ENCODE results near the gene MYH1. TPM values are rescaled to one million over a fixed set of nuclear protein-coding genes. Genes with fewer than 3 reads are reported as not detected.

The MYH1 gene
- total and polyA plus RNA-seq, 10 of the 15 experiments (the other 5 are each of a cell fraction or from before 2014, with no cell fraction given) = 0.01 TPM; not detected in 9

GRCh38 chr17:10550014-10550413 is 31.7 kb upstream of the MYH1 start (continued):
- TF ChIP-seq SUZ12 (IDR thresholded peaks at IDR 0.05; ENCODE audit: unreplicated experiment) (no peak), NFIC (IDR thresholded peaks at IDR 0.05; ENCODE audit: low read depth, low read length) (no peak), DPF2 (IDR thresholded peaks at IDR 0.05) (no peak), RCOR1 (conservative IDR thresholded peaks at IDR 0.05; ENCODE audit: low read depth, low read length) (no peak)
- TF ChIP-seq, protein P1, sequence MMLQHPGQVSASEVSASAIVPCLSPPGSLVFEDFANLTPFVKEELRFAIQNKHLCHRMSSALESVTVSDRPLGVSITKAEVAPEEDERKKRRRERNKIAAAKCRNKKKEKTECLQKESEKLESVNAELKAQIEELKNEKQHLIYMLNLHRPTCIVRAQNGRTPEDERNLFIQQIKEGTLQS (IDR thresholded peaks at IDR 0.05; ENCODE audit: borderline replicate concordance, extremely low read depth, low read depth, low read length) = no peak

DNA sequence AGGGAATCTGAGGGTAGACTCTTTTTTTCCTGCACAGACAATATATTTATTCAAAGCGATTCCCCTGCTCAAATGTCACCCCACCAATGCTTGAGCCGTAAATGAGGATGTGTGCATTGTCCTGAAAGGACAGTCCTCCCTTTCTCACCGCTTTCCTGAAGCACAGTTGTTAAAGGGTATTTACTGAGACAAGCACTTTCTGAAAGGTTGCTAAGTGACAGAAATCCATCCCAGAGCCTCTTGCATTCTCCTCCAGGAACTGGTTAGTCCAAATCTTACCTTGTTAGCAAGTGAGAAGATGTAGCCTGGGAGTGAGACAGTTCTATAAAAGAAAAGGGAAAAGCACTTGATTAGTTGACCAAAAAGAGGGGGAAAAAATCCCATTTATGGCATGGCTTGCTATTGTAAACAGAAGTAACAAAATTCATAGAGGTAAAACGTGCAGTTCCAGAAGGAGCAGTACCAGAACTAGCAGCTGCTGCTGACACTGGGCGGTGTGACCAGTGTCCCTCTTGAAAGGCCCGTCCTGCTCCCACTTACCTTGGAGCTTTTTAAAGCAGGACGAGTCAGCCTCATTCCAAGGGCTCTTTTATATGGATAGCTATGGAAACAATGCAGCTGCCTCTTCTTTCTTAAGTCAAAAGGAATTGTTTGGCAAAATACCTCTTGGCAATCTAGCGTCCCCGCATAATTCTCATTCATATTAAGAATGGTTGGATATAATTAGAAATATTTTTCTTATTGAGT is 30.9 kb upstream of the MYH1 start, which contains the start of gene MYH2:
Gene MYH2 (minus strand): TSS at position 563 of the 747 bp plus-strand sequence. CDS start 1,738 bp downstream, outside the sequence.
- Histone ChIP-seq H3K9ac (ENCODE audit: control insufficient read depth, insufficient read depth, low read length) (no peak within 1 kb of the TSS), H3K4me2 (ENCODE audit: control insufficient read depth, insufficient read depth) (no peak within 1 kb of the TSS), H3K27me3 (replicated peaks in 1 of 2; ENCODE audit: control insufficient read depth in 2 of 2, insufficient read depth in 2 of 2, low read length in 1 of 2) (no peaks in the 10 kb centered on the region), H3K4me3 (no peak within 1 kb of the TSS), H3K79me2 (ENCODE audit: control insufficient read depth, insufficient read depth, low read length) (no peaks in the 10 kb centered on the region), H4K20me1 (ENCODE audit: control insufficient read depth, insufficient read depth) (no peaks in the 10 kb centered on the region), H2AFZ (ENCODE audit: control insufficient read depth, low read depth, low read length) (no peak within 1 kb of the TSS), H3K36me3 (ENCODE audit: control insufficient read depth in 2 of 2, insufficient read depth in 2 of 2, low read length in 1 of 2) (no peaks in the 10 kb centered on the region), H3K27ac (ENCODE audit: control insufficient read depth, insufficient read depth) (no peak within 1 kb of the TSS), H3K9me3 (replicated peaks; ENCODE audit: control insufficient read depth, insufficient read depth, low read length) (no peaks in the 10 kb centered on the region), H3K4me1 (ENCODE audit: control insufficient read depth, insufficient read depth, low read length) (no peaks in the 10 kb centered on the region)
- POLR2A ChIA-PET = no interaction called here
- WGBS (ENCODE audit: insufficient coverage, insufficient replicate concordance, low lambda C conversion rate, missing lambda C conversion rate) = 54% methylated on average over 9 of the region's 9 CpGs
- no peak for ATAC-seq
- no peak for FAIRE-seq
- RAD21 ChIA-PET (ENCODE audit: unreplicated experiment) = no interaction called here
- BruUV-seq (replicated peaks) = no TSS peak
- SMC1A ChIA-PET (ENCODE audit: uncharacterized antibody, unreplicated experiment) = no interaction called here
- CTCF ChIA-PET = no interaction called here
- in situ Hi-C loops (cut with MboI) (no loop called here), intact Hi-C loops (cut with micrococcal nuclease; ENCODE audit: unreplicated experiment) (no loop called here)
- no peak for DNase-seq (ENCODE audit: low read depth, low spot score)
- TF ChIP-seq NFXL1 (IDR thresholded peaks at IDR 0.05; ENCODE audit: borderline replicate concordance) = no peak
- no peak for TF ChIP-seq TAF1 (IDR thresholded peaks at IDR 0.05; ENCODE audit: borderline replicate concordance, low read depth, low read length)
- TF ChIP-seq STAT3 (IDR thresholded peaks at IDR 0.05; ENCODE audit: low read depth, low read length) = no peak
- TF ChIP-seq FOS (IDR thresholded peaks at IDR 0.05; ENCODE audit: borderline replicate concordance, extremely low read depth, insufficient read length) = no peak
- no peak for TF ChIP-seq SMAD1 (IDR thresholded peaks at IDR 0.05; ENCODE audit: low read depth, partially characterized antibody)
- TF ChIP-seq, protein P2, sequence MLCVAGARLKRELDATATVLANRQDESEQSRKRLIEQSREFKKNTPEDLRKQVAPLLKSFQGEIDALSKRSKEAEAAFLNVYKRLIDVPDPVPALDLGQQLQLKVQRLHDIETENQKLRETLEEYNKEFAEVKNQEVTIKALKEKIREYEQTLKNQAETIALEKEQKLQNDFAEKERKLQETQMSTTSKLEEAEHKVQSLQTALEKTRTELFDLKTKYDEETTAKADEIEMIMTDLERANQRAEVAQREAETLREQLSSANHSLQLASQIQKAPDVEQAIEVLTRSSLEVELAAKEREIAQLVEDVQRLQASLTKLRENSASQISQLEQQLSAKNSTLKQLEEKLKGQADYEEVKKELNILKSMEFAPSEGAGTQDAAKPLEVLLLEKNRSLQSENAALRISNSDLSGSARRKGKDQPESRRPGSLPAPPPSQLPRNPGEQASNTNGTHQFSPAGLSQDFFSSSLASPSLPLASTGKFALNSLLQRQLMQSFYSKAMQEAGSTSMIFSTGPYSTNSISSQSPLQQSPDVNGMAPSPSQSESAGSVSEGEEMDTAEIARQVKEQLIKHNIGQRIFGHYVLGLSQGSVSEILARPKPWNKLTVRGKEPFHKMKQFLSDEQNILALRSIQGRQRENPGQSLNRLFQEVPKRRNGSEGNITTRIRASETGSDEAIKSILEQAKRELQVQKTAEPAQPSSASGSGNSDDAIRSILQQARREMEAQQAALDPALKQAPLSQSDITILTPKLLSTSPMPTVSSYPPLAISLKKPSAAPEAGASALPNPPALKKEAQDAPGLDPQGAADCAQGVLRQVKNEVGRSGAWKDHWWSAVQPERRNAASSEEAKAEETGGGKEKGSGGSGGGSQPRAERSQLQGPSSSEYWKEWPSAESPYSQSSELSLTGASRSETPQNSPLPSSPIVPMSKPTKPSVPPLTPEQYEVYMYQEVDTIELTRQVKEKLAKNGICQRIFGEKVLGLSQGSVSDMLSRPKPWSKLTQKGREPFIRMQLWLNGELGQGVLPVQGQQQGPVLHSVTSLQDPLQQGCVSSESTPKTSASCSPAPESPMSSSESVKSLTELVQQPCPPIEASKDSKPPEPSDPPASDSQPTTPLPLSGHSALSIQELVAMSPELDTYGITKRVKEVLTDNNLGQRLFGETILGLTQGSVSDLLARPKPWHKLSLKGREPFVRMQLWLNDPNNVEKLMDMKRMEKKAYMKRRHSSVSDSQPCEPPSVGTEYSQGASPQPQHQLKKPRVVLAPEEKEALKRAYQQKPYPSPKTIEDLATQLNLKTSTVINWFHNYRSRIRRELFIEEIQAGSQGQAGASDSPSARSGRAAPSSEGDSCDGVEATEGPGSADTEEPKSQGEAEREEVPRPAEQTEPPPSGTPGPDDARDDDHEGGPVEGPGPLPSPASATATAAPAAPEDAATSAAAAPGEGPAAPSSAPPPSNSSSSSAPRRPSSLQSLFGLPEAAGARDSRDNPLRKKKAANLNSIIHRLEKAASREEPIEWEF (IDR thresholded peaks at IDR 0.05; ENCODE audit: insufficient replicate concordance, low read depth, low read length) = no peak
- TF ChIP-seq CBX5 (IDR thresholded peaks at IDR 0.05; ENCODE audit: low read depth) = no peak
- no peak for TF ChIP-seq EED (IDR thresholded peaks at IDR 0.05; ENCODE audit: low read depth)
- TF ChIP-seq ZBTB4 (CRISPR knock-in tag; IDR thresholded peaks at IDR 0.05) = no peak
